Measurements from ENCODE around the gene SP4. TPM values are rescaled to one million over a fixed set of nuclear protein-coding genes. Genes with fewer than 3 reads are reported as not detected.
A peak's percentile ranks its signal among the peaks of the same experiment; 100 is the strongest.

SP4 gene
- total RNA-seq, 6 donors from 2014 or later: 2.4 to 19.3 (median 9.5) TPM

- ATAC-seq (ENCODE audit: low FRiP score in 2 of 2): no peak
- H3K27me3 ChIP-seq: peaks cover 0 to 9% (median 0%) of the 10 kb centered on the region in 4 donors
- no peak for DNase-seq
These were observed 116.8 kb downstream of the SP4 start for GRCh38 chr7:21544715-21545114.

GRCh38 chr7:21547501-21547900 lies 119.6 kb downstream of the SP4 start:
- TF ChIP-seq POLR2AphosphoS5 (IDR thresholded peaks at IDR 0.05): no peak
- TF ChIP-seq EP300 (IDR thresholded peaks at IDR 0.05): no peak
- TF ChIP-seq POLR2A (IDR thresholded peaks at IDR 0.05): no peak
- no peak for TF ChIP-seq CTCF (IDR thresholded peaks at IDR 0.05)
- H3K9me3 ChIP-seq: no peaks in the 10 kb centered on the region
- H3K27me3 ChIP-seq: peaks cover 0 to 9% (median 0%) of the 10 kb centered on the region in 4 donors
- no peak for ATAC-seq (ENCODE audit: low FRiP score in 2 of 2)
- no peak overlapping the region for H3K4me3 ChIP-seq
- peaks cover 13 to 16% (median 15%) of the 10 kb centered on the region in 4 donors for H3K4me1 ChIP-seq
- H3K36me3 ChIP-seq: no peaks in the 10 kb centered on the region
- DNase-seq: no peak
- no peak overlapping the region for H3K27ac ChIP-seq
- 53 to 55% methylated on average over 3 of the region's 3 CpGs for WGBS, 2 donors

More at GRCh38 chr7:21544715-21545114, 116.8 kb downstream of the SP4 start:
- WGBS, 2 donors: 55 to 70% methylated on average over 3 of the region's 3 CpGs
- H3K9me3 ChIP-seq: no peaks in the 10 kb centered on the region
- no peak overlapping the region for H3K27ac ChIP-seq
- H3K4me1 ChIP-seq: peaks cover 13 to 16% (median 15%) of the 10 kb centered on the region in 4 donors
- no peaks in the 10 kb centered on the region for H3K36me3 ChIP-seq
- H3K4me3 ChIP-seq: no peak overlapping the region
- TF ChIP-seq EP300 (IDR thresholded peaks at IDR 0.05) (no peak), POLR2AphosphoS5 (IDR thresholded peaks at IDR 0.05) (no peak), CTCF (IDR thresholded peaks at IDR 0.05) (no peak), POLR2A (IDR thresholded peaks at IDR 0.05) (no peak)

GRCh38 chr7:21548491-21548890 lies 120.6 kb downstream of the SP4 start:
- Histone ChIP-seq H3K4me1 (peaks cover 4 to 7% (median 6%) of the 10 kb centered on the region in 4 donors), H3K27me3 (peaks cover 0 to 2% (median 0%) of the 10 kb centered on the region in 4 donors), H3K9me3 (no peaks in the 10 kb centered on the region), H3K27ac (no peak overlapping the region), H3K4me3 (no peak overlapping the region), H3K36me3 (no peaks in the 10 kb centered on the region)
- 74% methylated on average over 2 to 3 of the region's 3 CpGs for WGBS, 2 donors
- TF ChIP-seq POLR2A (IDR thresholded peaks at IDR 0.05) (no peak), POLR2AphosphoS5 (IDR thresholded peaks at IDR 0.05) (no peak), EP300 (IDR thresholded peaks at IDR 0.05) (no peak), CTCF (IDR thresholded peaks at IDR 0.05) (no peak)
- DNase-seq: no peak
- no peak for ATAC-seq (ENCODE audit: low FRiP score in 2 of 2)

GRCh38 chr7:21550076-21550475 lies 122.2 kb downstream of the SP4 start:
- 56 to 72% methylated on average over 3 of the region's 3 CpGs for WGBS, 2 donors

More at GRCh38 chr7:21550076-21550475, 122.2 kb downstream of the SP4 start:
- H3K27me3 ChIP-seq: no peaks in the 10 kb centered on the region
- H3K36me3 ChIP-seq: no peaks in the 10 kb centered on the region
- no peaks in the 10 kb centered on the region for H3K4me1 ChIP-seq
- DNase-seq (peak in 1 of 2 donors; percentile 35), ATAC-seq (ENCODE audit: low FRiP score in 2 of 2) (no peak)
- H3K9me3 ChIP-seq: no peaks in the 10 kb centered on the region
- TF ChIP-seq EP300 (IDR thresholded peaks at IDR 0.05) (no peak), CTCF (IDR thresholded peaks at IDR 0.05) (no peak), POLR2AphosphoS5 (IDR thresholded peaks at IDR 0.05) (no peak), POLR2A (IDR thresholded peaks at IDR 0.05) (no peak)
- no peak overlapping the region for H3K4me3 ChIP-seq
- H3K27ac ChIP-seq: no peak overlapping the region
